T-helper 2 cell (primary cell): Measurements from ENCODE around the gene OSBPL2.

ENCODE experiments used
- DNase-seq, 5 experiments: peaks; one replicate each; pipeline versions ENCODE4 v3.0.0 to v3.0.0-alpha.2; 2012 to 2022

OSBPL2 gene

GRCh38 chr20:62236766-62237513 is 1.4 kb upstream of the OSBPL2 start:
- DNase-seq, result no peak

GRCh38 chr20:62237514-62237800 is 864 bp upstream of the OSBPL2 start:
- no peak for DNase-seq

GRCh38 chr20:62238569-62239277 is 402 bp downstream of the OSBPL2 start:
- no peak for DNase-seq

GRCh38 chr20:62239278-62239879 is 1.1 kb downstream of the OSBPL2 start:
- no peak for DNase-seq

- no peak for DNase-seq
Observed at GRCh38 chr20:62240020-62240685, 1.8 kb downstream of the OSBPL2 start.

- no peak for DNase-seq
Observed at GRCh38 chr20:62241506-62241905, 3.2 kb downstream of the OSBPL2 start.

- DNase-seq, result no peak
Observed at GRCh38 chr20:62242176-62242575, 3.9 kb downstream of the OSBPL2 start.

- DNase-seq, result no peak
Observed at GRCh38 chr20:62243106-62243505, 4.8 kb downstream of the OSBPL2 start.

GRCh38 chr20:62243906-62244515 is 5.7 kb downstream of the OSBPL2 start:
- DNase-seq, result no peak

- DNase-seq, result no peak
Observed at GRCh38 chr20:62244644-62245108, 6.4 kb downstream of the OSBPL2 start.

- DNase-seq, result no peak
Observed at GRCh38 chr20:62245911-62246280, 7.6 kb downstream of the OSBPL2 start.

GRCh38 chr20:62246431-62246830 is 8.1 kb downstream of the OSBPL2 start:
- no peak for DNase-seq

GRCh38 chr20:62246872-62247652 is 8.7 kb downstream of the OSBPL2 start:
- no peak for DNase-seq

- no peak for DNase-seq
Observed at GRCh38 chr20:62248890-62249560, 10.7 kb downstream of the OSBPL2 start.

GRCh38 chr20:62252342-62252966 is 14.1 kb downstream of the OSBPL2 start:
- no peak for DNase-seq

GRCh38 chr20:62253398-62253797 is 15.1 kb downstream of the OSBPL2 start:
- DNase-seq, result no peak

GRCh38 chr20:62254021-62254724 is 15.9 kb downstream of the OSBPL2 start:
- DNase-seq, result no peak

- DNase-seq, result no peak
Observed at GRCh38 chr20:62255976-62256375, 17.7 kb downstream of the OSBPL2 start.

GRCh38 chr20:62258499-62259293 is 20.4 kb downstream of the OSBPL2 start:
- no peak for DNase-seq

- no peak for DNase-seq
Observed at GRCh38 chr20:62259294-62259565, 20.9 kb downstream of the OSBPL2 start.
